Suprapubic skin (tissue), 4 donors: ENCODE data around the gene LCN9. TPM values are rescaled to one million over a fixed set of nuclear protein-coding genes. Genes with fewer than 3 reads are reported as not detected.

Experiments
- DNase-seq, 2 donors: peaks; one replicate each; pipeline ENCODE4 v3.0.0-alpha.2; 2019; ENCODE audit warnings: low spot score in 2 of 2
- H3K27ac ChIP-seq: fragments of 200-600 bp; sonication (generic); one replicate; pipeline ENCODE4 v1.5.1; 2019
- H3K27me3 ChIP-seq: fragments of 200-600 bp; sonication (generic); one replicate; pipeline ENCODE4 v1.5.1; 2019
- H3K36me3 ChIP-seq: fragments of 200-600 bp; sonication (generic); one replicate; pipeline ENCODE4 v1.5.1; 2019
- H3K4me1 ChIP-seq: fragments of 200-600 bp; sonication (generic); one replicate; pipeline ENCODE4 v1.5.1; 2019
- H3K4me3 ChIP-seq: fragments of 200-600 bp; sonication (generic); one replicate; pipeline ENCODE4 v1.5.1; 2019; ENCODE audit warnings: mild to moderate bottlenecking
- H3K9me3 ChIP-seq: fragments of 200-600 bp; sonication (generic); one replicate; pipeline ENCODE4 v1.5.1; 2019
- EP300 ChIP-seq: sonication (generic); formaldehyde crosslinking; IDR thresholded peaks from one replicate; pipeline ENCODE4 v1.6.1; 2017; ENCODE audit warnings: antibody characterized with exemption
- POLR2A ChIP-seq, 2 donors: fragments of 450-650 bp; IDR thresholded peaks; one replicate each; pipeline ENCODE4 v1.6.1; 2017; ENCODE audit warnings: antibody characterized with exemption in 2 of 2, mild to moderate bottlenecking in 2 of 2, moderate library complexity in 2 of 2
- POLR2AphosphoS5 ChIP-seq, 3 donors: sonication (generic); formaldehyde crosslinking; IDR thresholded peaks; one replicate each; pipeline ENCODE4 v1.6.1; 2017; ENCODE audit warnings: antibody characterized with exemption in 3 of 3
- WGBS: methylation state at CpG from one replicate; pipeline ENCODE4 v1.1.5; 2018; 5-methylcytosine and 5-hydroxymethylcytosine counted together
- total RNA-seq, 4 donors: library from RNA; depleted of rRNA; stranded (reverse); fragments of >200 nt; gene quantifications; one replicate each; pipeline ENCODE4 v1.1.0, GENCODE V29; 2016
- TF ChIP-seq, protein P1 (sequence below), 2 donors: fragments of 200-600 bp in 1 of 2; fragments of 450-650 bp in 1 of 2; sonication (generic) in 1 of 2; IDR thresholded peaks; one replicate each; pipeline ENCODE4 v1.5.1; 2016 to 2019; ENCODE audit warnings: antibody characterized with exemption in 2 of 2, mild to moderate bottlenecking in 1 of 2, moderate library complexity in 1 of 2

The LCN9 gene
- total RNA-seq, 4 donors from 2014 or later = not detected

DNA sequence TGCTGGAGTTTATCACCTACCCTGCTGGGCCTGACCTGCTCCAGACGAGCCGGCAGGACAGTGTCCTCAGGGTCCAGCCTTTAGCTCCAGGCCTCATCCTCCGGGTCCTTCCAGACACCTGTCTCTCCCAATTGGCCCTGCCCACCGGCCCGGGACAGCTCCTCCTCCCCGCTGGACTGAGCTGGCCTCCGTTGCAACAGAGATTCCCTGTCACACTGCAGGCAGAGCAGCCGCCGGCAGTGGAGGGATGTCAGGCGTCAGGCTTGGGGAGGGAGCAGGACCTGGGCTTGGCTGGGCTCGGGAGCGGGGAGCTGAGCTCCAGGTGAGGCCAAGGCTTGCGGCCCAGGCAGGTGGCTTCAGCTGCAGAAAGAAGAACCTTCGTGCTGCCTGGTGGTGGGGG lies 40.6 kb downstream of the LCN9 start:
- peaks cover 80% of the 10 kb centered on the region for H3K27me3 ChIP-seq
- H3K27ac ChIP-seq = no peak overlapping the region
- H3K4me3 ChIP-seq = no peak overlapping the region
- DNase-seq = no peak
- TF ChIP-seq, protein P1, sequence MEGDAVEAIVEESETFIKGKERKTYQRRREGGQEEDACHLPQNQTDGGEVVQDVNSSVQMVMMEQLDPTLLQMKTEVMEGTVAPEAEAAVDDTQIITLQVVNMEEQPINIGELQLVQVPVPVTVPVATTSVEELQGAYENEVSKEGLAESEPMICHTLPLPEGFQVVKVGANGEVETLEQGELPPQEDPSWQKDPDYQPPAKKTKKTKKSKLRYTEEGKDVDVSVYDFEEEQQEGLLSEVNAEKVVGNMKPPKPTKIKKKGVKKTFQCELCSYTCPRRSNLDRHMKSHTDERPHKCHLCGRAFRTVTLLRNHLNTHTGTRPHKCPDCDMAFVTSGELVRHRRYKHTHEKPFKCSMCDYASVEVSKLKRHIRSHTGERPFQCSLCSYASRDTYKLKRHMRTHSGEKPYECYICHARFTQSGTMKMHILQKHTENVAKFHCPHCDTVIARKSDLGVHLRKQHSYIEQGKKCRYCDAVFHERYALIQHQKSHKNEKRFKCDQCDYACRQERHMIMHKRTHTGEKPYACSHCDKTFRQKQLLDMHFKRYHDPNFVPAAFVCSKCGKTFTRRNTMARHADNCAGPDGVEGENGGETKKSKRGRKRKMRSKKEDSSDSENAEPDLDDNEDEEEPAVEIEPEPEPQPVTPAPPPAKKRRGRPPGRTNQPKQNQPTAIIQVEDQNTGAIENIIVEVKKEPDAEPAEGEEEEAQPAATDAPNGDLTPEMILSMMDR (IDR thresholded peaks at IDR 0.05) = no peak
- TF ChIP-seq POLR2A (IDR thresholded peaks at IDR 0.05) = no peak
- 20% methylated on average over 3 of the region's 14 CpGs for WGBS
- peaks cover 13% of the 10 kb centered on the region for H3K4me1 ChIP-seq
- no peaks in the 10 kb centered on the region for H3K36me3 ChIP-seq
- H3K9me3 ChIP-seq = no peaks in the 10 kb centered on the region

DNA sequence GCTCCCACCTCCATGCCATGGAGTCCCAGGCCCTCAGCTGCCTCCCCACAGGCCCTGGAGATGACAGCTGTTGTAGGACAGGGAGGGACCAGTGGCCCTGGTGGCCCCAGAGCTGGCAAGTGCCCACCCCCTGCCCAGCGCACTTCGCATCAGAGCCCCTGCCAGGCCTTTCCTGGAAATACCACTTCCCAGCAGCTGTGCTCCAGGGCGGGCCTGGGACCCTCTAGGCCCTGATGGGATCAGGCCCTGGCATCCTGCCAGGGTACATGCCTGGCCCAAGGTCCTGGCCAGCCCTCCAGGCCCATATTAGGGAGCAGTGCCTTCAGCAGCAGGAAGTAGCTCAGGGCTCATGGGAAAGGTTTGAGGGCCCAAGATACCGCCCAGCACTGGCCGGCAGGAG lies 41.4 kb downstream of the LCN9 start:
- DNase-seq = no peak
- H3K4me3 ChIP-seq = no peak overlapping the region
- H3K4me1 ChIP-seq = peaks cover 13% of the 10 kb centered on the region
- H3K36me3 ChIP-seq = no peaks in the 10 kb centered on the region
- TF ChIP-seq EP300 (no peak), POLR2A (IDR thresholded peaks at IDR 0.05) (no peak), POLR2AphosphoS5 (IDR thresholded peaks at IDR 0.05) (no peak)
- TF ChIP-seq, protein P1 (IDR thresholded peaks at IDR 0.05) = no peak
- no peak overlapping the region for H3K27ac ChIP-seq
- H3K9me3 ChIP-seq = no peaks in the 10 kb centered on the region
- peaks cover 82% of the 10 kb centered on the region for H3K27me3 ChIP-seq
- WGBS = no CpG with 5 or more reads among the region's 5 CpGs

DNA sequence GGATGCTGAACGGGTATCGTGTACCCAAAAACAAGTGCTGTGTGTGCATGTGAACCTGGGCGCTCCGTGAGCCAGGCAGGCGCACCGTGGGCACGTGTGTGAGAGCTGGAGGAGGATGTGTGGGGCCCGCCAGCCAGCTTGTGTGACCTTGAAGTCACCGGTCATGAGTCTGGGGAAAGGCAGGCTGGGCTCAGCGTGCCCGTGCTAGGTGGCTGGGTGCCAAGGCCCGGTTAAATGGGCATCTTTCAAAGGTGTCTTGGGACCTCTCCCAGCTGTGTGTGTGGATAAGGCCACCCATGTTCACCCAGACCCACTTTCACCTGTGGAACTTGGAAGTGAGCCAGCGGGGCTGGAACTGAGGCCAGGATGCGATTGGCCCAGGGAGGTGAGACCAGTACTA lies 42.3 kb downstream of the LCN9 start:
- Histone ChIP-seq H3K4me1 (peaks cover 13% of the 10 kb centered on the region), H3K36me3 (no peaks in the 10 kb centered on the region), H3K27ac (no peak overlapping the region), H3K4me3 (no peak overlapping the region), H3K27me3 (peaks cover 85% of the 10 kb centered on the region), H3K9me3 (no peaks in the 10 kb centered on the region)
- TF ChIP-seq EP300 (no peak), POLR2AphosphoS5 (IDR thresholded peaks at IDR 0.05) (no peak), POLR2A (IDR thresholded peaks at IDR 0.05) (no peak)
- TF ChIP-seq, protein P1 (IDR thresholded peaks at IDR 0.05) = no peak
- WGBS = 62% methylated on average over 9 of the region's 14 CpGs
- DNase-seq = no peak

DNA sequence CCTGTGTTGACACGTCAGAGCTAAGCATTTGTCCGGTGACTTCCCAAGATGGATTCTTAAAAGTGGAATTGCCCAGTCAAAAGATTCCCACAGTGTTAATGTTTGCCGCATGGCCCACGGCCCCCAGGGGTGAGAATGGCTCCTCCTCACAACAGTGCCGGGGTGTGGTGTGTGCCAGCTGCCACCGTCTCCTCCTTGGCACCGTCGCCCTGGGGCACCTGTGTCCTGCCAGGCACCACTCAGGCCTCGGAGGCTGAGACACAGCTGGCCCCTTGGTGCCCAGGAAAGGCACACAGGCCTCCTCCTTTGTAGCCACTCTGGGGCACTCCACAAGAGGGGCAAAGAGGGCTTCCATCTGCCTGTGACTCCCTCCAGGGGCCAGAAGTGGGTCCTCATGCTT lies 43.2 kb downstream of the LCN9 start:
- no peak for DNase-seq
- Histone ChIP-seq H3K4me3 (no peak overlapping the region), H3K4me1 (peaks cover 13% of the 10 kb centered on the region), H3K36me3 (no peaks in the 10 kb centered on the region), H3K27ac (no peak overlapping the region), H3K27me3 (peaks cover 85% of the 10 kb centered on the region), H3K9me3 (no peaks in the 10 kb centered on the region)
- WGBS = 44% methylated on average over 9 of the region's 9 CpGs
- TF ChIP-seq, protein P1 (IDR thresholded peaks at IDR 0.05) = no peak
- no peak for TF ChIP-seq EP300
- no peak for TF ChIP-seq POLR2AphosphoS5 (IDR thresholded peaks at IDR 0.05)
- TF ChIP-seq POLR2A (IDR thresholded peaks at IDR 0.05) = no peak

DNA sequence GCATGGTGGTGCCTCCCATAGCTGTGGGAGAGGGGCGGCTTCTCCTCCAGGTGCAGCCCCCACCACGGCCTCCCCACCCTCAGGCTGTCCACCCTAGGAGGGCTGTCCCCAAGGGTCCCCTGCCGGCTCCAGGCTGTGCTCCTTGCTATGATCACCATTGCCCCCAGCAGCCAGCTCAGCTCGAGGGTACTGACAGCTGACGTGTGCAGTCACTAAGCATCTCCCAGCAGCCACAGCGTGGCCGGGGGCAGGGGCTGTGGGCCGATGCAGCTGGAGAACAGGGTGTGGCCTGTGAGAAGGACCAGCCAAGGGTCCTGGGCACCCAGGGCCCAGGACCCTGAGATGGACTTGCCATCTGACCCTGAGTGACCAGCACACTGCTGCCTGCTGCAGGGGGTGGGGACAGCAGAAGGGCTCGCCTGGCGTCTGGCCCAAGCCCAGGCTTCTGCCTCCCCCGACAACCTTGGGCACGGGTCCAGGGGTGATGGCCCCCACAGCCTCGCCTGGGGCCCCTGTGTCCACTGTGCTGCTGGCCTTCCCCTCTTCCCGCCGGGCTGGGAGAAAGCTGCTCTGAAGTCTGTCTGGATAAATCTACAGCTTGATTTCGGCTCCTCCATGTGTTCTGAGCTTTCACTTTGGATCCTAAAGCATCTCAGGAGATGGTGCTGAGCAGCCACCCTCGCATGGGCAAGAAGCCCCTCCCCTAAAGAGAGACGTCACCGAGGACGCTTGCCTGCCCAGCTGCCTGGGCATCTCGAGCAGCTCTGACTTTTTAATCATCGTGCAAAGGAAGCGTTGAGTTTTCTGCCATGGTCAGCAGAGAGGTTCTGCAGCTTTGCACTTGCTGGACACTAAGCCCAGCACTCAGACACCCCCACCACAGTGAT lies 44.4 kb downstream of the LCN9 start:
- TF ChIP-seq EP300 (no peak), POLR2AphosphoS5 (IDR thresholded peaks at IDR 0.05) (no peak), POLR2A (IDR thresholded peaks at IDR 0.05) (no peak)
- TF ChIP-seq, protein P1 (IDR thresholded peaks at IDR 0.05) = no peak
- WGBS = 30% methylated on average over 9 of the region's 23 CpGs
- Histone ChIP-seq H3K4me3 (no peak overlapping the region), H3K9me3 (no peaks in the 10 kb centered on the region), H3K36me3 (no peaks in the 10 kb centered on the region), H3K27me3 (peaks cover 85% of the 10 kb centered on the region), H3K4me1 (peaks cover under 1% of the 10 kb centered on the region), H3K27ac (no peak overlapping the region)
- no peak for DNase-seq
